Epithelial cell of esophagus (primary cell): Measurements from ENCODE around the gene TNIK.

Experiments used
- DNase-seq: peaks from one replicate; pipeline ENCODE4 v3.0.0; 2010; ENCODE audit warnings: low read depth
- H3K4me3 ChIP-seq: 2 replicates; pipeline ENCODE4 v1.5.1; 2011; ENCODE audit warnings: mild to moderate bottlenecking, low read length, control low read depth
- TF ChIP-seq, protein P1 (sequence below): IDR thresholded peaks from 2 replicates; pipeline ENCODE4 v1.5.1; 2011; ENCODE audit warnings: low read depth, mild to moderate bottlenecking, low read length, control low read depth, inconsistent platforms; ENCODE audit not compliant: insufficient read depth; ENCODE audit errors: missing control alignments

TNIK gene

DNA sequence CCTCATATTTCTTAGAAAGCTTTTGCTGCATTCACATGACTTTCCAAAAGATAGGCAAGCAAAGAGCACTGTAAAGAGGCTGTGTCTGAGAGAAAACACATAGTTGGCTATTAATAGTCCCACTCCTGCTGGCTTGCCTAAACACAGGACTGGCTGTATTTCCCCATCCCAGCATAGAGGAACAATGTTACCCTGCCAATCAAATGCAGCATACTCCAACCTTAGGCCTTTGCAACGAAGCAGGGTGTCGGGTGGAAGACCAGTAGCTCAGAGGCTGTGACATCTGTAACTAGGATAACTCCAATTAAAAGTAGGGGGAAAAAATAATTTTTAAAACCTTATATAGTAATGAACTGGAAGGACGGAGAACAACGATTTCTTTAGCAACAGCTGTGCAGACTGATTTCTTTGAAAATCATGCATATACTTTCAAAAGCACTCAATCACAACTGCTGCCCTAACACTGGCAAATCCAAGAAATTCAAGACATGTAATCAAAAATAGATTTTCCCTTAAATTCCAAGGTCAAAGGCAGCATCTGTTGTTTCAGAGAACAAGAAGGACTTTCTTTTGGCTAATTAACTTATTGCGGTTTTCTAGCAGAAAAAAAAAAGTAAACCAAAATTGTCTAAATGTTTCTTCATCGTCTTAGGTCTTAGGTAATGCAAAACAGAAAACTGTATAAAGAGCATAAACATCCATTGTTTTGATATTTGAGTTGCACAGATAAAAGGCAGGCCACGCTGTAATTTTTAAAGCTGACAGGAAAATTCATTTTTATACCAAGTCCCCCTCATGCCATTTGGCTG, 139.3 kb downstream of the TNIK start:
- TF ChIP-seq, protein P1, sequence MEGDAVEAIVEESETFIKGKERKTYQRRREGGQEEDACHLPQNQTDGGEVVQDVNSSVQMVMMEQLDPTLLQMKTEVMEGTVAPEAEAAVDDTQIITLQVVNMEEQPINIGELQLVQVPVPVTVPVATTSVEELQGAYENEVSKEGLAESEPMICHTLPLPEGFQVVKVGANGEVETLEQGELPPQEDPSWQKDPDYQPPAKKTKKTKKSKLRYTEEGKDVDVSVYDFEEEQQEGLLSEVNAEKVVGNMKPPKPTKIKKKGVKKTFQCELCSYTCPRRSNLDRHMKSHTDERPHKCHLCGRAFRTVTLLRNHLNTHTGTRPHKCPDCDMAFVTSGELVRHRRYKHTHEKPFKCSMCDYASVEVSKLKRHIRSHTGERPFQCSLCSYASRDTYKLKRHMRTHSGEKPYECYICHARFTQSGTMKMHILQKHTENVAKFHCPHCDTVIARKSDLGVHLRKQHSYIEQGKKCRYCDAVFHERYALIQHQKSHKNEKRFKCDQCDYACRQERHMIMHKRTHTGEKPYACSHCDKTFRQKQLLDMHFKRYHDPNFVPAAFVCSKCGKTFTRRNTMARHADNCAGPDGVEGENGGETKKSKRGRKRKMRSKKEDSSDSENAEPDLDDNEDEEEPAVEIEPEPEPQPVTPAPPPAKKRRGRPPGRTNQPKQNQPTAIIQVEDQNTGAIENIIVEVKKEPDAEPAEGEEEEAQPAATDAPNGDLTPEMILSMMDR: no peak
- no peak overlapping the region for H3K4me3 ChIP-seq
- no peak for DNase-seq

DNA sequence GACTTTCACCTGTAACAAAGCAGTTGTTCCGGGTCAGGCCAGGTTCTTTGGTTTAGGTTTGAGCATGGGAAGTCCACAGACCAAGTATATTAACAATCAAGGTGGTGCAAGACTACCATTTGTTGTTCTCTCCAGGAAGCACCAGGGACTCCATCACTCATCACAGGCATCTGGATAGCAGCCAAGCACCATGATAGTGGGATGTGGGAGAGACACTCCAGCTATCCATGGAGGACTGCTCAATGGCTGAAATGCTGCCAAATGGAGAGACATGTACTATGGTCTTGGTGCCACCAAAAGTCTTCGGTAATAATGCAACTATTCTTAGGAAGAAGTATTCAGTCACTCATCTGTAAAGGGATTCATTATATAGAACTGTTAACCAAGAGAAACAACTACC, 143.0 kb downstream of the TNIK start:
- TF ChIP-seq, protein P1: no peak
- peak; percentile 30 for DNase-seq
- no peak overlapping the region for H3K4me3 ChIP-seq

GRCh38 chr3:171315919-171316318, 144.3 kb downstream of the TNIK start:
- no peak for DNase-seq
- TF ChIP-seq, protein P1: no peak
- no peak overlapping the region for H3K4me3 ChIP-seq

- TF ChIP-seq, protein P1: no peak
- DNase-seq: no peak
- no peak overlapping the region for H3K4me3 ChIP-seq
Observed at GRCh38 chr3:171315101-171315500, 145.1 kb downstream of the TNIK start.

GRCh38 chr3:171314341-171314740, 145.9 kb downstream of the TNIK start:
- no peak for DNase-seq
- no peak overlapping the region for H3K4me3 ChIP-seq
- TF ChIP-seq, protein P1: no peak

- TF ChIP-seq, protein P1: no peak
- DNase-seq: no peak
- H3K4me3 ChIP-seq: no peak overlapping the region
Observed at GRCh38 chr3:171313702-171314101, 146.5 kb downstream of the TNIK start.

DNA sequence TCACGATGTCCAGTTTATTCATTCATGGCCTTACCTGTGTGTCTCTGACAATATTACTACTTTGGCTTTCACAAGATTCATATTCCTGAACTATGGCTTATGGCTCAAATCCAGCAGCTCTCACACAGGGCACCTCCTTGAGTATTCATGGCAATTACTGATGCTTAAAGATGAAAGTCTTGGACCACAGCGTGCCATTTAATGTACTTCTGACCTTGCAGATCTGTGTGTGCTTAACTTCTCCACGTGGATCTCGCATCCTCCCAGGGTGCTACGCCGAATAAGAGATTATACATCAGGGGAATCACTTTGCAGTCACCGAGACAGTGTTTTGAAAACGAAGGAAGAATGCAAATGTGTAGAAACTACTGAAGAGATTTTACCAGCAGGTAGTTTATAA, 147.5 kb downstream of the TNIK start:
- TF ChIP-seq, protein P1: no peak
- DNase-seq: no peak
- H3K4me3 ChIP-seq: no peak overlapping the region
